HCT116 (cell line): ENCODE measurements around the gene HELT. TPM values are rescaled to one million over a fixed set of nuclear protein-coding genes. Genes with fewer than 3 reads are reported as not detected.

ENCODE experiments used
- ATAC-seq: fragments of 200-7000 bp; cut with Tn5 transposase; 2 replicates; pipeline ENCODE4 v1.9.1; 2020; ENCODE audit warnings: mild to moderate bottlenecking, moderate library complexity
- BruUV-seq: library from RNA; stranded (reverse); fragments of 400-500 nt; replicated peaks from 2 replicates; lab custom pipeline; 2021; lab: Mats Ljungman, UMichigan
- CTCF ChIA-PET: fragments of 300-600 bp; sonication (Branson Sonifier 250); formaldehyde crosslinking; loops from one replicate; lab custom pipeline; 2021; ENCODE audit warnings: antibody characterized with exemption; lab: Charles Lee
- POLR2A ChIA-PET: fragments of 300-600, 350-600 bp; sonication (Branson Sonifier 250); formaldehyde crosslinking; loops from one replicate; lab custom pipeline; 2021; ENCODE audit warnings: antibody characterized with exemption; lab: Charles Lee
- RAD21 ChIA-PET, 2 experiments: fragments of 300-600 bp; sonication (Branson Sonifier 250); formaldehyde crosslinking; loops; one replicate each; lab custom pipeline; 2023; ENCODE audit warnings: low total read pairs in 2 of 2; ENCODE audit not compliant: uncharacterized antibody in 2 of 2, unreplicated experiment in 2 of 2, low non-redundant PET in 1 of 2; lab: Charles Lee
- DNase-seq: peaks from one replicate; pipeline ENCODE4 v3.0.0-alpha.2; 2010; ENCODE audit warnings: low read depth, low spot score
- H2AFZ ChIP-seq: fragments of 200-600 bp; shearing (Covaris generic), sonication (generic); 2 replicates; pipeline ENCODE4 v1.6.1; 2017; ENCODE audit warnings: low read depth, mixed run types, mixed read lengths, antibody characterized with exemption, low read length; ENCODE audit not compliant: poor library complexity, severe bottlenecking
- H3K27ac ChIP-seq: 2 replicates; pipeline ENCODE4 v1.5.1; 2012; ENCODE audit warnings: low read depth, low read length
- H3K27me3 ChIP-seq: fragments of 200-600 bp; sonication (generic); 2 replicates; pipeline ENCODE4 v1.6.1; 2016; ENCODE audit warnings: mixed run types, low read length, mixed read lengths; ENCODE audit not compliant: insufficient read depth
- H3K36me3 ChIP-seq, 2 experiments: fragments of 200-500 bp in 1 of 2; fragments of 200-600 bp in 1 of 2; sonication (Bioruptor generic) in 1 of 2; sonication (generic) in 1 of 2; 2 replicates each; pipeline versions ENCODE4 v1.5.1 to v1.6.1; 2014 to 2016; ENCODE audit warnings: low read length in 2 of 2, inconsistent platforms in 1 of 2, mixed read lengths in 1 of 2, mixed run types in 1 of 2; ENCODE audit not compliant: insufficient read depth in 2 of 2, control insufficient read depth in 1 of 2
- H3K4me1 ChIP-seq, 2 experiments: fragments of 200-600 bp in 1 of 2; sonication (generic) in 1 of 2; 2 replicates each; pipeline versions ENCODE4 v1.5.1 to v1.6.1; 2012 to 2017; ENCODE audit warnings: low read length in 2 of 2, inconsistent platforms in 1 of 2, mild to moderate bottlenecking in 1 of 2, mixed read lengths in 1 of 2, mixed run types in 1 of 2, moderate library complexity in 1 of 2; ENCODE audit not compliant: insufficient read depth in 2 of 2, control insufficient read depth in 1 of 2
- H3K4me2 ChIP-seq: fragments of 200-600 bp; sonication (generic); 2 replicates; pipeline ENCODE4 v1.6.1; 2017; ENCODE audit warnings: mixed run types, low read length, mixed read lengths
- H3K4me3 ChIP-seq, 2 experiments: fragments of 200-600 bp in 1 of 2; sonication (generic) in 1 of 2; replicated peaks in 1 of 2; 2 replicates each; pipeline ENCODE4 v1.5.1; 2011 to 2016; ENCODE audit warnings: low read length in 2 of 2, control low read depth in 1 of 2, low read depth in 1 of 2, mild to moderate bottlenecking in 1 of 2, mixed read lengths in 1 of 2, mixed run types in 1 of 2
- H3K79me2 ChIP-seq: fragments of 200-600 bp; sonication (generic); 2 replicates; pipeline ENCODE4 v1.6.1; 2017; ENCODE audit warnings: mild to moderate bottlenecking, mixed run types, low read length, moderate library complexity, mixed read lengths; ENCODE audit not compliant: insufficient read depth
- H3K9ac ChIP-seq: fragments of 200-600 bp; sonication (generic); 2 replicates; pipeline ENCODE4 v1.6.1; 2016; ENCODE audit warnings: low read length, mixed read lengths
- H3K9me2 ChIP-seq: fragments of 200-600 bp; sonication (generic), shearing (Covaris generic); 2 replicates; pipeline ENCODE4 v1.6.1; 2017; ENCODE audit warnings: mixed run types, mild to moderate bottlenecking, moderate library complexity; ENCODE audit not compliant: insufficient read depth
- H3K9me3 ChIP-seq, 2 experiments: fragments of 200-500 bp in 1 of 2; fragments of 200-600 bp in 1 of 2; sonication (Bioruptor generic) in 1 of 2; sonication (generic) in 1 of 2; 2 replicates each; pipeline ENCODE4 v1.6.1; 2014 to 2017; ENCODE audit warnings: low read length in 2 of 2, mixed read lengths in 2 of 2, inconsistent platforms in 1 of 2, low read depth in 1 of 2, mild to moderate bottlenecking in 1 of 2, mixed run types in 1 of 2, moderate library complexity in 1 of 2; ENCODE audit not compliant: control insufficient read depth in 1 of 2, insufficient read depth in 1 of 2
- H4K20me1 ChIP-seq: fragments of 200-600 bp; sonication (generic), shearing (Covaris generic); 2 replicates; pipeline ENCODE4 v1.6.1; 2017; ENCODE audit warnings: mixed run types, mild to moderate bottlenecking, moderate library complexity; ENCODE audit not compliant: insufficient read depth
- ATF3 ChIP-seq: IDR thresholded peaks from 2 replicates; pipeline ENCODE4 v1.6.1; 2012
- CBX3 ChIP-seq: IDR thresholded peaks from 2 replicates; pipeline ENCODE4 v1.6.1; 2012; ENCODE audit warnings: low read depth
- CEBPB ChIP-seq: IDR thresholded peaks from 2 replicates; pipeline ENCODE4 v1.6.1; 2012; ENCODE audit warnings: low read depth
- CTCF ChIP-seq, 3 experiments: fragments of 200-600 bp in 1 of 3; sonication (generic) in 1 of 3; IDR thresholded peaks in 2 of 3; conservative IDR thresholded peaks in 1 of 3; 2 replicates each; pipeline ENCODE4 v1.5.1; 2012 to 2017; ENCODE audit warnings: low read depth in 2 of 3, low read length in 2 of 3, antibody characterized with exemption in 1 of 3, borderline replicate concordance in 1 of 3, control low read depth in 1 of 3, mild to moderate bottlenecking in 1 of 3, mixed read lengths in 1 of 3, mixed run types in 1 of 3, moderate library complexity in 1 of 3; ENCODE audit not compliant: insufficient read depth in 1 of 3
- EGR1 ChIP-seq: IDR thresholded peaks from 2 replicates; pipeline ENCODE4 v1.6.1; 2012; ENCODE audit warnings: low read depth
- EZH2 ChIP-seq: fragments of 200-600 bp; sonication (generic); IDR thresholded peaks from 2 replicates; pipeline ENCODE4 v1.6.1; 2017; ENCODE audit warnings: antibody characterized with exemption, mixed run types
- FOSL1 ChIP-seq: IDR thresholded peaks from 2 replicates; pipeline ENCODE4 v1.6.1; 2012; ENCODE audit warnings: low read depth
- JUND ChIP-seq: IDR thresholded peaks from 2 replicates; pipeline ENCODE4 v1.6.1; 2012
- MAX ChIP-seq: IDR thresholded peaks from 2 replicates; pipeline ENCODE4 v1.6.1; 2012
- POLR2AphosphoS5 ChIP-seq: IDR thresholded peaks from 2 replicates; pipeline ENCODE4 v1.6.1; 2011; ENCODE audit warnings: mild to moderate bottlenecking, low read depth, low read length, moderate library complexity
- RAD21 ChIP-seq: IDR thresholded peaks from 2 replicates; pipeline ENCODE4 v1.6.1; 2012; ENCODE audit warnings: low read depth, mild to moderate bottlenecking
- SIN3A ChIP-seq: IDR thresholded peaks from 2 replicates; pipeline ENCODE4 v1.6.1; 2012; ENCODE audit warnings: low read depth
- SP1 ChIP-seq: IDR thresholded peaks from 2 replicates; pipeline ENCODE4 v1.6.1; 2012; ENCODE audit warnings: low read depth
- SRF ChIP-seq: IDR thresholded peaks from 2 replicates; pipeline ENCODE4 v1.6.1; 2012; ENCODE audit warnings: low read depth
- TCF7L2 ChIP-seq: IDR thresholded peaks from 2 replicates; pipeline ENCODE4 v1.7.0; 2011; ENCODE audit warnings: borderline replicate concordance, inconsistent platforms; ENCODE audit not compliant: insufficient read depth, insufficient read length; ENCODE audit errors: extremely low read depth
- YY1 ChIP-seq: IDR thresholded peaks from 2 replicates; pipeline ENCODE4 v1.6.1; 2011; ENCODE audit warnings: low read length, low read depth, moderate library complexity, mild to moderate bottlenecking; ENCODE audit not compliant: insufficient replicate concordance; ENCODE audit errors: extremely low read depth
- ZBTB33 ChIP-seq: IDR thresholded peaks from 2 replicates; pipeline ENCODE4 v1.6.1; 2011; ENCODE audit warnings: mild to moderate bottlenecking, low read length, moderate library complexity; ENCODE audit not compliant: insufficient replicate concordance; ENCODE audit errors: extremely low read depth
- ZFX ChIP-seq: fragments of 450-650 bp; IDR thresholded peaks from 2 replicates; pipeline ENCODE4 v1.6.1; 2017
- ZNF274 ChIP-seq: fragments of 200-500 bp; sonication (Bioruptor generic); IDR thresholded peaks from 2 replicates; pipeline ENCODE4 v1.6.1; 2014; ENCODE audit warnings: mild to moderate bottlenecking, low read depth, low read length, inconsistent platforms
- intact Hi-C: fragments of 100-400 bp; cut with micrococcal nuclease; formaldehyde crosslinking; loops from 2 replicates; pipeline ENCODE4 v1.10.0; 2022
- total RNA-seq: library from RNA; stranded (reverse); gene quantifications from one replicate; pipeline ENCODE4 v1.2.1, GENCODE V29; 2021; ENCODE audit not compliant: unreplicated experiment

Gene HELT
- total RNA-seq, 1 experiment from 2014 or later = not detected

GRCh38 chr4:185036842-185037241, 18.6 kb downstream of the HELT start (continued):
- TF ChIP-seq ZBTB33 (no peak), MAX (no peak), SIN3A (no peak), FOSL1 (no peak), YY1 (no peak), JUND (no peak), SP1 (no peak)

- intact Hi-C loops = loop anchor here (1.0 kb wide), 2 partner anchors 57 to 95 kb away; no protein-coding TSS in a partner anchor
- peak overlapping the region; percentile 62 for H3K4me2 ChIP-seq
- peak; percentile 69 for TF ChIP-seq MAX
- no peak for TF ChIP-seq ZNF274
- TF ChIP-seq CBX3 = no peak
- no peak for TF ChIP-seq FOSL1
- peak; percentile 71 for TF ChIP-seq CEBPB
- no peak for TF ChIP-seq POLR2AphosphoS5
- TF ChIP-seq RAD21 = peak; percentile 90
- no peak for TF ChIP-seq ZFX
- TF ChIP-seq JUND = no peak
- peak; percentile 39 for TF ChIP-seq TCF7L2
- TF ChIP-seq CTCF (IDR thresholded peaks at IDR 0.05 in 2 of 3, conservative IDR thresholded peaks at IDR 0.05 in 1 of 3; ENCODE audit: borderline replicate concordance in 1 of 3, insufficient read depth in 1 of 3, low read depth in 2 of 3, low read length in 2 of 3) = peak; percentile 79 to 92 (median 80)
- peak; percentile 23; the same call in 1 of the 2 replicates for TF ChIP-seq SP1
- no peak for TF ChIP-seq SRF
- no peak for TF ChIP-seq EZH2
- no peak for TF ChIP-seq EGR1
- TF ChIP-seq ATF3 = no peak
- peak; percentile 62 for DNase-seq
- peak; percentile 95 for ATAC-seq
- H3K4me3 ChIP-seq = peak overlapping the region in 1 of 2 experiments; percentile 39; a peak in 3 of 4 replicates
- H3K9me3 ChIP-seq = no peaks in the 10 kb centered on the region
- peak overlapping the region; percentile 84 for H2AFZ ChIP-seq
- ChIA-PET POLR2A (interaction anchor here (0.9 to 1.2 kb wide), 3 partner anchors 56 to 104 kb away, joined by 3 to 5 read pairs (median 5); partner anchors contain the start of gene SLC25A4), CTCF (interaction anchor here (0.5 to 4.6 kb wide), 11 partner anchors 9 to 163 kb away, joined by 3 to 47 read pairs (median 4); no protein-coding TSS in a partner anchor), RAD21 (interaction anchor here (0.5 to 1.1 kb wide), 6 partner anchors 29 to 95 kb away, joined by 3 to 5 read pairs (median 4); no protein-coding TSS in a partner anchor)
- H3K79me2 ChIP-seq = no peaks in the 10 kb centered on the region
- peaks cover 0 to 7% of the 10 kb centered on the region in 2 experiments; a peak in 1 of 4 replicates for H3K4me1 ChIP-seq
- H3K9ac ChIP-seq = no peak overlapping the region
- H3K9me2 ChIP-seq = no peaks in the 10 kb centered on the region
- BruUV-seq = no TSS peak
- H3K36me3 ChIP-seq = no peaks in the 10 kb centered on the region
- no peak overlapping the region for H3K27ac ChIP-seq
- H3K27me3 ChIP-seq = no peaks in the 10 kb centered on the region
- no peaks in the 10 kb centered on the region for H4K20me1 ChIP-seq
Observed at GRCh38 chr4:185039508-185040273, 21.4 kb downstream of the HELT start.
